Choroid plexus epithelial cell (primary cell): ENCODE data around the gene STAU1.
"Not testable (repeated sequence)": the region's sequence is repeated elsewhere in the genome, so short reads cannot be mapped to it uniquely, and the experiment has no call there.

ENCODE experiments used
- DNase-seq: peaks from one replicate; pipeline ENCODE4 v3.0.0-alpha.2; 2010; ENCODE audit warnings: low read depth
- H3K4me3 ChIP-seq: 2 replicates; pipeline ENCODE4 v1.5.1; 2011; ENCODE audit warnings: low read depth, mild to moderate bottlenecking, control low read depth, low read length, moderate library complexity
- CTCF ChIP-seq: conservative IDR thresholded peaks from 2 replicates; pipeline ENCODE4 v1.5.1; 2011; ENCODE audit warnings: low read depth, mild to moderate bottlenecking, control low read depth, inconsistent platforms, low read length, moderate library complexity

STAU1 gene

GRCh38 chr20:49096203-49096730, 91.9 kb downstream of the STAU1 start:
- no peak for TF ChIP-seq CTCF

GRCh38 chr20:49091762-49092161, 96.4 kb downstream of the STAU1 start:
- no peak overlapping the region for H3K4me3 ChIP-seq
- no peak for TF ChIP-seq CTCF
- DNase-seq = no peak

More at GRCh38 chr20:49096203-49096730, 91.9 kb downstream of the STAU1 start:
- no peak overlapping the region for H3K4me3 ChIP-seq
- no peak for DNase-seq

GRCh38 chr20:49091104-49091503, 97.0 kb downstream of the STAU1 start:
- TF ChIP-seq CTCF = no peak
- H3K4me3 ChIP-seq = no peak overlapping the region
- no peak for DNase-seq

GRCh38 chr20:49082295-49082694, 105.8 kb downstream of the STAU1 start:
- H3K4me3 ChIP-seq = not testable (repeated sequence)

GRCh38 chr20:49078310-49078709, 109.8 kb downstream of the STAU1 start:
- TF ChIP-seq CTCF = no peak
- H3K4me3 ChIP-seq = no peak overlapping the region
- no peak for DNase-seq

More at GRCh38 chr20:49082295-49082694, 105.8 kb downstream of the STAU1 start:
- not testable (repeated sequence) for DNase-seq

GRCh38 chr20:49074521-49074920, 113.6 kb downstream of the STAU1 start:
- H3K4me3 ChIP-seq = no peak overlapping the region
- no peak for DNase-seq
- TF ChIP-seq CTCF = no peak
